Breast epithelium (tissue), 4 donors: ENCODE results near the gene GPC5. TPM values are rescaled to one million over a fixed set of nuclear protein-coding genes. Genes with fewer than 3 reads are reported as not detected.

Experiments
- DNase-seq, 2 donors: peaks; one replicate each; pipeline ENCODE4 v3.0.0-alpha.2; 2019; ENCODE audit warnings: low spot score in 2 of 2
- H3K27ac ChIP-seq, 2 donors: fragments of 200-600 bp; sonication (generic) in 1 of 2; one replicate each; pipeline ENCODE4 v1.5.1; 2016 to 2019; ENCODE audit warnings: mild to moderate bottlenecking in 1 of 2
- H3K27me3 ChIP-seq, 2 donors: fragments of 200-600 bp; sonication (generic) in 1 of 2; one replicate each; pipeline versions ENCODE4 v1.5.1 to v1.6.0; 2017 to 2019; ENCODE audit warnings: control low read depth in 1 of 2, mild to moderate bottlenecking in 1 of 2
- H3K36me3 ChIP-seq: fragments of 200-600 bp; one replicate; pipeline ENCODE4 v1.5.1; 2019
- H3K4me1 ChIP-seq, 2 donors: fragments of 200-600 bp; sonication (generic); one replicate each; pipeline ENCODE4 v1.5.1; 2016 to 2019; ENCODE audit warnings: control low read depth in 1 of 2
- H3K4me3 ChIP-seq, 3 donors: fragments of 200-600 bp; sonication (generic); 1 replicate in 2 of 3; 2 replicates in 1 of 3; pipeline ENCODE4 v1.5.1; 2016 to 2019; ENCODE audit warnings: mild to moderate bottlenecking in 3 of 3, moderate library complexity in 2 of 3
- H3K9me3 ChIP-seq, 2 donors: fragments of 200-600 bp; sonication (generic) in 1 of 2; one replicate each; pipeline ENCODE4 v1.5.1; 2016 to 2019; ENCODE audit warnings: control low read depth in 1 of 2
- POLR2A ChIP-seq: fragments of 450-650 bp; IDR thresholded peaks from one replicate; pipeline ENCODE4 v1.6.1; 2016; ENCODE audit warnings: antibody characterized with exemption, mild to moderate bottlenecking, moderate library complexity
- POLR2AphosphoS5 ChIP-seq, 3 donors: sonication (generic); formaldehyde crosslinking; IDR thresholded peaks; one replicate each; pipeline ENCODE4 v1.6.1; 2017; ENCODE audit warnings: antibody characterized with exemption in 3 of 3
- intact Hi-C: fragments of 100-400 bp; cut with DNase I; formaldehyde crosslinking; loops from one replicate; pipeline ENCODE4 v1.15.1; 2023; ENCODE audit warnings: low total_unique reads
- total RNA-seq, 3 donors: library from RNA; depleted of rRNA; stranded (reverse); fragments of >200 nt; gene quantifications; one replicate each; pipeline ENCODE4 v1.1.0, GENCODE V29; 2016
- TF ChIP-seq, protein P1 (sequence below), 3 donors: fragments of 450-650 bp; IDR thresholded peaks; one replicate each; pipeline ENCODE4 v1.5.1; 2016 to 2017; ENCODE audit warnings: antibody characterized with exemption in 3 of 3, mild to moderate bottlenecking in 3 of 3, moderate library complexity in 3 of 3

GPC5 gene
- total RNA-seq, 3 donors from 2014 or later: 0.88 to 0.98 TPM; not detected in 1

DNA sequence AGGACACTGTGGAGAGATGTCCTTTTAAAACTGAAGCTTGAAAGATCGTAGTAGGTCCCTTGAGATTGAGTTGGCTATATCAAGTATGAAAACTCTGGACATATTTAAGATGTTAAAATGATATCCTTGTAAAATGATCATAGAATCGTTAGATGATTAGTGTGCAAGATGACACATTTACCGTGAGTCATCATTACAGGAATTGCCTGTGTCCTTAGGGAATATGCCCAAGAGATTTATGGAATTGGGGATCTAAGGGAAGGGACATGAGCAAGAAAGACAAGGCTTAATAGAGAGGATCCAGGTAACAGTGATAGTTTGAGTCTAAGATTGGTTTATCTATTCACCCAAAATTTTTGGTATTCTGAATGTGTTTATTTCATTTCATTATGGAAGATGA is 233.7 kb downstream of the GPC5 start:
- Histone ChIP-seq H3K4me3 (no peak overlapping the region), H3K36me3 (no peaks in the 10 kb centered on the region), H3K4me1 (no peaks in the 10 kb centered on the region), H3K9me3 (no peaks in the 10 kb centered on the region), H3K27me3 (no peaks in the 10 kb centered on the region), H3K27ac (no peak overlapping the region)
- TF ChIP-seq, protein P1, sequence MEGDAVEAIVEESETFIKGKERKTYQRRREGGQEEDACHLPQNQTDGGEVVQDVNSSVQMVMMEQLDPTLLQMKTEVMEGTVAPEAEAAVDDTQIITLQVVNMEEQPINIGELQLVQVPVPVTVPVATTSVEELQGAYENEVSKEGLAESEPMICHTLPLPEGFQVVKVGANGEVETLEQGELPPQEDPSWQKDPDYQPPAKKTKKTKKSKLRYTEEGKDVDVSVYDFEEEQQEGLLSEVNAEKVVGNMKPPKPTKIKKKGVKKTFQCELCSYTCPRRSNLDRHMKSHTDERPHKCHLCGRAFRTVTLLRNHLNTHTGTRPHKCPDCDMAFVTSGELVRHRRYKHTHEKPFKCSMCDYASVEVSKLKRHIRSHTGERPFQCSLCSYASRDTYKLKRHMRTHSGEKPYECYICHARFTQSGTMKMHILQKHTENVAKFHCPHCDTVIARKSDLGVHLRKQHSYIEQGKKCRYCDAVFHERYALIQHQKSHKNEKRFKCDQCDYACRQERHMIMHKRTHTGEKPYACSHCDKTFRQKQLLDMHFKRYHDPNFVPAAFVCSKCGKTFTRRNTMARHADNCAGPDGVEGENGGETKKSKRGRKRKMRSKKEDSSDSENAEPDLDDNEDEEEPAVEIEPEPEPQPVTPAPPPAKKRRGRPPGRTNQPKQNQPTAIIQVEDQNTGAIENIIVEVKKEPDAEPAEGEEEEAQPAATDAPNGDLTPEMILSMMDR (IDR thresholded peaks at IDR 0.05): no peak
- no peak for TF ChIP-seq POLR2A
- no peak for TF ChIP-seq POLR2AphosphoS5 (IDR thresholded peaks at IDR 0.05)
- intact Hi-C loops: no loop called here
- DNase-seq: no peak

DNA sequence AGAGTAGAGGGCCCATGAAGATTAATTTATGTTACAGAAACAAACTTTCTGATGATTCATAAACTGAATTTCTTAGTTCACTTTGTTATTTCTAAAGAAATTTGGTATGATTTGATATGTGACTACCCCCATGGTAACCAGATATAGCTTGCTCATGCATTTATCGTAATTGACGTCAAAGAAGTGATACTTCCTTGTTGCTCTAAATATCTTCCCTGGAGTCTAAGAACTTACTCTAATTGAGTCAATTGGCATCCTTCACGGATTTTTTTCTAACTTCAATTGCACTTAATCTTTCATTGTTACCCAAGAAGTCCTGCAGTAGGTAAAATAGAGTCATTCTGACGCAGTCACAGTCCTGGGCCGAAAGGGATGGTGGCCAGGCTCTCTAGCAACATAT is 240.9 kb downstream of the GPC5 start:
- DNase-seq: no peak
- Histone ChIP-seq H3K27ac (no peak overlapping the region), H3K36me3 (no peaks in the 10 kb centered on the region), H3K9me3 (no peaks in the 10 kb centered on the region), H3K4me3 (no peak overlapping the region), H3K4me1 (no peaks in the 10 kb centered on the region), H3K27me3 (no peaks in the 10 kb centered on the region)
- intact Hi-C loops: no loop called here
- TF ChIP-seq, protein P1 (IDR thresholded peaks at IDR 0.05): no peak
- TF ChIP-seq POLR2A (no peak), POLR2AphosphoS5 (IDR thresholded peaks at IDR 0.05) (no peak)

DNA sequence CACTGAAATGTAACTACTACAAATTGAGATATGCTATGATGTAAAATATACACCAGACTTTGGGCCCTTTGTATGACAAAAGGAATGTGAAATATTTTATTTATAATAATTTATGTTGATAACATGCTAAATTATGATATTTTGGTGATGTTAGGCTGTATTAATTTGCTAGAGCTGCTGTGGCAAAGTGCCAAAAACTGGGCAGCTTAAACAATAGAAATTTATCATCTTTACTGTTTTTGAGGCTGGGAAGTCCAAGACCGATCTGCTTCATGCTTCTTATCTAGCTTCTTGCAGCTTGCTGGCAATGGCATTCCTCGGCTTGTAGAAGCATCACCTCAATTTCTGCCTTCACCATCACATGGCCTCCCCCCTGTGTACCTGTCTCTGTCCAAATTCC is 245.0 kb downstream of the GPC5 start:
- intact Hi-C loops: no loop called here
- Histone ChIP-seq H3K36me3 (no peaks in the 10 kb centered on the region), H3K4me3 (no peak overlapping the region), H3K27me3 (no peaks in the 10 kb centered on the region), H3K27ac (no peak overlapping the region), H3K9me3 (no peaks in the 10 kb centered on the region), H3K4me1 (no peaks in the 10 kb centered on the region)
- TF ChIP-seq POLR2A: no peak
- no peak for TF ChIP-seq POLR2AphosphoS5 (IDR thresholded peaks at IDR 0.05)
- TF ChIP-seq, protein P1 (IDR thresholded peaks at IDR 0.05): no peak
- no peak for DNase-seq

DNA sequence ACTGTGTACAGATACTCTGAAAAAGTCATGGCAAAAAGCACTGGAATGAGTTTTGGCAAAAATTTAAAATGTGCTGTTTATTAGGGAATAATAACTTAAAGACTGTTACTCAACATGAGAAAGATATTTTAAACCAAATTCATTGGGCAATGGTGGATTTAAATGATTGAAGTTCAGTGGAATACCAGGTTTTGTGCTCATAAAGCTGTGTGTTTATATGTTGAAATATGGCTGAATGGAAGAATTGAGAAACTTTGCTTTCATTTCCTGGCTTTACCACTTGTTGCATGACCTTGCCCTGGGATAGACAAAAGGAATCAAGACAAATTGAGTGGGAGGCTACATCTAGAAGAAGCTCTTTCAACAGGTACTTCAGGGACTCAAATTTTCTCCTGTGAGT is 246.4 kb downstream of the GPC5 start:
- Histone ChIP-seq H3K36me3 (no peaks in the 10 kb centered on the region), H3K4me3 (no peak overlapping the region), H3K27me3 (no peaks in the 10 kb centered on the region), H3K9me3 (no peaks in the 10 kb centered on the region), H3K27ac (no peak overlapping the region), H3K4me1 (no peaks in the 10 kb centered on the region)
- TF ChIP-seq POLR2AphosphoS5 (IDR thresholded peaks at IDR 0.05): no peak
- TF ChIP-seq, protein P1 (IDR thresholded peaks at IDR 0.05): no peak
- TF ChIP-seq POLR2A: no peak
- DNase-seq: no peak
- intact Hi-C loops: no loop called here

DNA sequence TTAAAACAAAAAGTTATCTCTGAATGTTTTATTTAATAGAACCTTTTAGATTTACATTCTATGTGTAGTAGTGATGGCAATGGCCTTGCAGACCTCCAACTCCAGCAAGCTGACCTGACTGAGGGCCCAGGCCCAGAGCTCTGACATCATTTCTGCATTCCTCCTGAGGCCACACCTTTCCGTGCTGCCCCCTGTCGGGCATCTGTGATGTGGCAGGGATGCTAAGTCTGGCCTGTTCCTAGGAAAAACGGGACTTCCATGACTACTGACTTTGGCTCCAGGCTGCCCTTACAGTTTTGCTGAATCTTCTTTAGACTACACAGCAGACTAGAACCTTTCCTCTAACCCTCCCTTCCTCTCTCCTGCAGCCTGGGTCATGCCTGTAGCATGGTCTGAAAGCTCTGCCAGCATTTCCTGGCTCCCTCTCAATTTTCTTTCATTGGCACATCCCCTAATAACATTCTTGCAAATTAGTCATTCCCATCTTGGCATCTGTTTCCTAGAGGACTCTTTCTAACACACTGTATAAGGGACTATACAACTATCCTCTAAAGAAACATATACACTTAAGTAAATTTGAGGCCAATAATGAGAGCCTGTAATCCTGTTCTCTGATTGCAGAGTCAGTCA is 249.1 kb downstream of the GPC5 start:
- Histone ChIP-seq H3K36me3 (no peaks in the 10 kb centered on the region), H3K9me3 (no peaks in the 10 kb centered on the region), H3K4me1 (no peaks in the 10 kb centered on the region), H3K4me3 (no peak overlapping the region), H3K27me3 (no peaks in the 10 kb centered on the region), H3K27ac (no peak overlapping the region)
- TF ChIP-seq POLR2AphosphoS5 (IDR thresholded peaks at IDR 0.05) (no peak), POLR2A (no peak)
- TF ChIP-seq, protein P1 (IDR thresholded peaks at IDR 0.05): no peak
- intact Hi-C loops: no loop called here
- no peak for DNase-seq
